ENCODE results near the gene TMC3.
A peak's percentile ranks its signal among the peaks of the same experiment; 100 is the strongest.

TMC3 gene

GRCh38 chr15:81303244-81304225, 70.5 kb downstream of the TMC3 start:
- DNase-seq (ENCODE audit: low spot score): no peak
- TF ChIP-seq, protein P1, sequence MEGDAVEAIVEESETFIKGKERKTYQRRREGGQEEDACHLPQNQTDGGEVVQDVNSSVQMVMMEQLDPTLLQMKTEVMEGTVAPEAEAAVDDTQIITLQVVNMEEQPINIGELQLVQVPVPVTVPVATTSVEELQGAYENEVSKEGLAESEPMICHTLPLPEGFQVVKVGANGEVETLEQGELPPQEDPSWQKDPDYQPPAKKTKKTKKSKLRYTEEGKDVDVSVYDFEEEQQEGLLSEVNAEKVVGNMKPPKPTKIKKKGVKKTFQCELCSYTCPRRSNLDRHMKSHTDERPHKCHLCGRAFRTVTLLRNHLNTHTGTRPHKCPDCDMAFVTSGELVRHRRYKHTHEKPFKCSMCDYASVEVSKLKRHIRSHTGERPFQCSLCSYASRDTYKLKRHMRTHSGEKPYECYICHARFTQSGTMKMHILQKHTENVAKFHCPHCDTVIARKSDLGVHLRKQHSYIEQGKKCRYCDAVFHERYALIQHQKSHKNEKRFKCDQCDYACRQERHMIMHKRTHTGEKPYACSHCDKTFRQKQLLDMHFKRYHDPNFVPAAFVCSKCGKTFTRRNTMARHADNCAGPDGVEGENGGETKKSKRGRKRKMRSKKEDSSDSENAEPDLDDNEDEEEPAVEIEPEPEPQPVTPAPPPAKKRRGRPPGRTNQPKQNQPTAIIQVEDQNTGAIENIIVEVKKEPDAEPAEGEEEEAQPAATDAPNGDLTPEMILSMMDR (IDR thresholded peaks at IDR 0.05; ENCODE audit: extremely low read depth, missing control alignments): no peak

GRCh38 chr15:81302701-81303109, 71.3 kb downstream of the TMC3 start:
- no peak for DNase-seq (ENCODE audit: low spot score)
- TF ChIP-seq, protein P1 (IDR thresholded peaks at IDR 0.05; ENCODE audit: extremely low read depth, missing control alignments): no peak

- TF ChIP-seq, protein P1 (IDR thresholded peaks at IDR 0.05; ENCODE audit: extremely low read depth, missing control alignments): no peak
- DNase-seq (ENCODE audit: low spot score): peak; percentile 58
Observed at GRCh38 chr15:81301815-81302399, 72.1 kb downstream of the TMC3 start.

DNA sequence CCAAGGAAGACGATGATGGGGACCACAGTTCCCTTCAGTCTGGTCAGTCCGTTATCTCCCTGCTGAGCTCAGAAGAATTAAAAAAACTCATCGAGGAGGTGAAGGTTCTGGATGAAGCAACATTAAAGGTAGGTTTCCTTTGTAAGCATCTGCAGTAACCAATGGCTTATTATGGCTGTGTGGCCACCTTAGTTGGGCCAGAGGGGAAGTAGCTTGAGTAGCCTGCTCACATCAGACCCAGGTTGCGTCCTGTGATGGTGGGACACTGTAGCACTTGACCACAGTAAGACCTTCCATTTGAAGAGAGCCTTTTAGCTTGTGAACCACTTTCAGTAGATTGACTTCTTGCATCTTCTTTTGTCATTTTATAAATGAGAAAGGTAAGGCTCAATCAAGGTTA, 72.6 kb downstream of the TMC3 start:
- TF ChIP-seq, protein P1 (IDR thresholded peaks at IDR 0.05; ENCODE audit: extremely low read depth, missing control alignments): no peak
- no peak for DNase-seq (ENCODE audit: low spot score)

DNA sequence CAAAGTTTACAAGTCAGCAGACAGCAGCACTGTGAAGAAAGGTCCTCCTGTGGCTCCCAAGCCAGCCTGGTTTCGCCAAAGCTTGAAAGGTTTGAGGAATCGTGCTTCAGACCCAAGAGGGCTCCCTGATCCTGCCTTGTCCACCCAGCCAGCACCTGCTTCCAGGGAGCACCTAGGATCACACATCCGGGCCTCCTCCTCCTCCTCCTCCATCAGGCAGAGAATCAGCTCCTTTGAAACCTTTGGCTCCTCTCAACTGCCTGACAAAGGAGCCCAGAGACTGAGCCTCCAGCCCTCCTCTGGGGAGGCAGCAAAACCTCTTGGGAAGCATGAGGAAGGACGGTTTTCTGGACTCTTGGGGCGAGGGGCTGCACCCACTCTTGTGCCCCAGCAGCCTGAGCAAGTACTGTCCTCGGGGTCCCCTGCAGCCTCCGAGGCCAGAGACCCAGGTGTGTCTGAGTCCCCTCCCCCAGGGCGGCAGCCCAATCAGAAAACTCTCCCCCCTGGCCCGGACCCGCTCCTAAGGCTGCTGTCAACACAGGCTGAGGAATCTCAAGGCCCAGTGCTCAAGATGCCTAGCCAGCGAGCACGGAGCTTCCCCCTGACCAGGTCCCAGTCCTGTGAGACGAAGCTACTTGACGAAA, 74.3 kb downstream of the TMC3 start:
- TF ChIP-seq, protein P1 (IDR thresholded peaks at IDR 0.05; ENCODE audit: extremely low read depth, missing control alignments): no peak
- DNase-seq (ENCODE audit: low spot score): no peak

- DNase-seq (ENCODE audit: low spot score): no peak
- TF ChIP-seq, protein P1 (IDR thresholded peaks at IDR 0.05; ENCODE audit: extremely low read depth, missing control alignments): no peak
Observed at GRCh38 chr15:81299156-81299555, 74.9 kb downstream of the TMC3 start.

- no peak for DNase-seq (ENCODE audit: low spot score)
- TF ChIP-seq, protein P1 (IDR thresholded peaks at IDR 0.05; ENCODE audit: extremely low read depth, missing control alignments): no peak
Observed at GRCh38 chr15:81298611-81299010, 75.4 kb downstream of the TMC3 start.
